Measurements from ENCODE around the gene CLDN1.

Gene CLDN1

DNA sequence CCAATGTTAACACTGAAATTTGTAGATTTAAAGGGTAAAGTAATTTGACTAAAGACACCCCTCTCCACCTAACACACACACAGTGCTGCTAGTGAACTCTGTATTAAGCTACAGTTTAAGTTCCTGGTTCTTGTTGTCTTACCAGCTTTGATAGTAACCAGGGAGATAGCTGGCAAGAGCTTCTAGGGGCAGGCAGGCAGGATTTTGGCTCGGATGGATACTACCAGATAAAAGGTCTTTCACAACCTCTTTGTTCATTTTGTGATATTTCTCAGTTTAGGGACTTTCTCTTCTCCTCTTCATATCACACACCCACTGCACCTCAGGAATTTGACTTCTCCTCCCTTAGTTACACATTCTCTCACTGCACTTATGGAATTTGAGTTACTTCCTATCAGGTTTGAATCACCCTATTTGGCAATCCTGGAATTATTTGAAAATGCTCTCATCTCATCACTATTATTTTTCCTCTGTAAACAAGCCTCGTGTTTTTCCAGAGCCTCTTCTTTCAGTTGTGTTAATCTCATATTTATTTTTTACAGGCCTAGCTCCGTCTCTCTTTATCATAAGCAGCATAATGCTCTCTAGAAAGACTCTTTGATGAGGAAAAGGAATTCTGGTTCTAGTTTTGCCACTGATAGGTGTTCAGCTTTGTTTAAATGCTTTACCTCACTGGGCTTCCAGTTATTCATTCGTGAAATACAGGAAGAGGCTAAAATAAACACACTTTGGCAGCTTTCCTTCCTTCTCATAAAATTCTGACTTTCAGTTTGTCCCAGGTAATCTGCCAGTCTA lies 23.0 kb upstream of the CLDN1 start:
- TF ChIP-seq TAF1 (IDR thresholded peaks at IDR 0.05; ENCODE audit: borderline replicate concordance, insufficient read depth, low read length) (no peak), FOXP2 (optimal IDR thresholded peaks at IDR 0.05; ENCODE audit: borderline replicate concordance, extremely low read depth, extremely low read length, insufficient read depth) (no peak), POLR2AphosphoS5 (IDR thresholded peaks at IDR 0.05; ENCODE audit: low read depth, low read length) (no peak), SIN3A (IDR thresholded peaks at IDR 0.05; ENCODE audit: borderline replicate concordance, insufficient read depth, low read length) (no peak)
- TF ChIP-seq, protein P1, sequence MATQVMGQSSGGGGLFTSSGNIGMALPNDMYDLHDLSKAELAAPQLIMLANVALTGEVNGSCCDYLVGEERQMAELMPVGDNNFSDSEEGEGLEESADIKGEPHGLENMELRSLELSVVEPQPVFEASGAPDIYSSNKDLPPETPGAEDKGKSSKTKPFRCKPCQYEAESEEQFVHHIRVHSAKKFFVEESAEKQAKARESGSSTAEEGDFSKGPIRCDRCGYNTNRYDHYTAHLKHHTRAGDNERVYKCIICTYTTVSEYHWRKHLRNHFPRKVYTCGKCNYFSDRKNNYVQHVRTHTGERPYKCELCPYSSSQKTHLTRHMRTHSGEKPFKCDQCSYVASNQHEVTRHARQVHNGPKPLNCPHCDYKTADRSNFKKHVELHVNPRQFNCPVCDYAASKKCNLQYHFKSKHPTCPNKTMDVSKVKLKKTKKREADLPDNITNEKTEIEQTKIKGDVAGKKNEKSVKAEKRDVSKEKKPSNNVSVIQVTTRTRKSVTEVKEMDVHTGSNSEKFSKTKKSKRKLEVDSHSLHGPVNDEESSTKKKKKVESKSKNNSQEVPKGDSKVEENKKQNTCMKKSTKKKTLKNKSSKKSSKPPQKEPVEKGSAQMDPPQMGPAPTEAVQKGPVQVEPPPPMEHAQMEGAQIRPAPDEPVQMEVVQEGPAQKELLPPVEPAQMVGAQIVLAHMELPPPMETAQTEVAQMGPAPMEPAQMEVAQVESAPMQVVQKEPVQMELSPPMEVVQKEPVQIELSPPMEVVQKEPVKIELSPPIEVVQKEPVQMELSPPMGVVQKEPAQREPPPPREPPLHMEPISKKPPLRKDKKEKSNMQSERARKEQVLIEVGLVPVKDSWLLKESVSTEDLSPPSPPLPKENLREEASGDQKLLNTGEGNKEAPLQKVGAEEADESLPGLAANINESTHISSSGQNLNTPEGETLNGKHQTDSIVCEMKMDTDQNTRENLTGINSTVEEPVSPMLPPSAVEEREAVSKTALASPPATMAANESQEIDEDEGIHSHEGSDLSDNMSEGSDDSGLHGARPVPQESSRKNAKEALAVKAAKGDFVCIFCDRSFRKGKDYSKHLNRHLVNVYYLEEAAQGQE (IDR thresholded peaks at IDR 0.05; ENCODE audit: insufficient read depth in 1 of 2, low read depth in 2 of 2, low read length in 2 of 2), result no peak

DNA sequence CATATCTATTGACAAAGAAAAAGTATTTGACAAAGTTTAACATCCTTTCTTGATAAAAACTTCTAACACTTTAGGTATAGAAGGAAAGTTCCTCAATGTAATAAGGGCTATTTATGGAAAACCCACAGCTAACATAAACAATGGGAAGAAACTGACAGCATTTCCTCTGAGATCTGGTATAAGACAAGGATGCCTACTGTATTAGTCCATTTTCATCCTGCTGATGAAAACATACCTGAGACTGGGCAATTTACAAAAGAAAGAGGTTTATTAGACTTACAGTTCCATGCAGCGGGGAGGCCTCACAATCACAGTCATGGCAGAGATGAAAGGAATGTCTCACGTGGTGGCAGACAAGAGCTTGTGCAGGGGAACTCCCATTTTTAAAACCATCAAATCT lies 17.8 kb upstream of the CLDN1 start:
- no peak for TF ChIP-seq POLR2AphosphoS5 (IDR thresholded peaks at IDR 0.05; ENCODE audit: low read depth, low read length)
- no peak for TF ChIP-seq SIN3A (IDR thresholded peaks at IDR 0.05; ENCODE audit: borderline replicate concordance, insufficient read depth, low read length)
- no peak for TF ChIP-seq TAF1 (IDR thresholded peaks at IDR 0.05; ENCODE audit: borderline replicate concordance, insufficient read depth, low read length)
- no peak for TF ChIP-seq FOXP2 (optimal IDR thresholded peaks at IDR 0.05; ENCODE audit: borderline replicate concordance, extremely low read depth, extremely low read length, insufficient read depth)
- TF ChIP-seq, protein P1 (IDR thresholded peaks at IDR 0.05; ENCODE audit: insufficient read depth in 1 of 2, low read depth in 2 of 2, low read length in 2 of 2), result no peak

DNA sequence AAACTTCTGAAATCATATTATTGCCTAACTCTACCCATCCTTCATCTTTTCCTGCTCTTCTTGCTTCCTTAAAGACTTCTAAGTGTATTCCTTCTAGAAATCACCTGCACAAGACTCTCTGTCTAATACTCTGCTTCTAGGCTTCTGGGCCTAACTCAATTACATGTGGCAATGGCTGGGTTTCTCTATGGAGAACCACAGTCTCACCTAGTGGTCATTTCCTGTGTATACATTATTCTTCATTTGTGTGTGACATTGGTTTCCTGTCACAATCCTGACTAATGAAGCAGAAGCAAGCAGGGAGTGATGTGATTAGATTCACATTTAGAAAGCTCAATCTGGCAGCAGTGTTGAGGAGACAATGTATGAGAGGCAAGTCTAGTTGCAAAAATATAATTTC lies 16.9 kb upstream of the CLDN1 start:
- TF ChIP-seq SIN3A (IDR thresholded peaks at IDR 0.05; ENCODE audit: borderline replicate concordance, insufficient read depth, low read length), result no peak
- no peak for TF ChIP-seq TAF1 (IDR thresholded peaks at IDR 0.05; ENCODE audit: borderline replicate concordance, insufficient read depth, low read length)

DNA sequence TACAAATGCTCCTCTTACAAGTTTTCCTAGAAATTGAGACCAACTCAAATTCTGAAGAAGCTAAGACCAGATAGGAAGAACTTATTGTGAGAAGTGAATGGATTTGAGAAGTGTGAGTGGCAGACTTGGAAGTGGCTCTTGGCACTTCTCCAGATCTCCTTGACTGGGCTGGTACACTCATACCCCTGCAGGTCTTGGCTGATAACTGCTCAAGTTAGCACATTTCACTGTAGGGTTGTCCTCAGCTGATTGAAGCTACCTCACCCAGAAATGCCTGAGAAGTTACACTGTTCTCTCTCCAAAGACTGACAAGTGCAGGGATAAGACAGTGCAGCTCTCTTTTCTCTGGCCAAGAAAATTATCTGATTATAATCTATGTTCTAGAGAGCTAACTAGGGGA lies 16.5 kb upstream of the CLDN1 start:
- TF ChIP-seq FOXP2 (optimal IDR thresholded peaks at IDR 0.05; ENCODE audit: borderline replicate concordance, extremely low read depth, extremely low read length, insufficient read depth) (no peak), SIN3A (IDR thresholded peaks at IDR 0.05; ENCODE audit: borderline replicate concordance, insufficient read depth, low read length) (no peak), TAF1 (IDR thresholded peaks at IDR 0.05; ENCODE audit: borderline replicate concordance, insufficient read depth, low read length) (no peak), POLR2AphosphoS5 (IDR thresholded peaks at IDR 0.05; ENCODE audit: low read depth, low read length) (no peak)
- TF ChIP-seq, protein P1 (IDR thresholded peaks at IDR 0.05; ENCODE audit: insufficient read depth in 1 of 2, low read depth in 2 of 2, low read length in 2 of 2), result no peak

DNA sequence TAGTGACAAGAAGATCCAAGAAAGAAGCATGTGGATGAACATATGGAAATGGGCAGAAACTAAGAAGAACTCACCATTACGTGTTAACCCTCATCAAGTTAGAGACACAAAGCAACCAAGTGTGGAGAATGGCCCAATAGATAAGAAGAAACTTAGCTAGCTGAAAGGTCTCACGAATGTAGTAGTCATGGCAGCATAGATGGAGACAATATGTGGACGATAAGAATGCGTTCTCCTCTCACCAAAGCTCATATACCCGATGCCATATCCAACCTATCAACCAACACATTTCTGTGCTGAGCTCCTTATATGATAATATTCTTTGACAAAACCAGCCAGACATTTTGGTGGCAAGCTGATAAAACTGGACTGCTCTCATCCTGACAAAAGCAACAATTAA lies 15.1 kb upstream of the CLDN1 start:
- TF ChIP-seq FOXP2 (optimal IDR thresholded peaks at IDR 0.05; ENCODE audit: borderline replicate concordance, extremely low read depth, extremely low read length, insufficient read depth), result no peak
- TF ChIP-seq TAF1 (IDR thresholded peaks at IDR 0.05; ENCODE audit: borderline replicate concordance, insufficient read depth, low read length), result no peak
- TF ChIP-seq POLR2AphosphoS5 (IDR thresholded peaks at IDR 0.05; ENCODE audit: low read depth, low read length), result no peak
- TF ChIP-seq SIN3A (IDR thresholded peaks at IDR 0.05; ENCODE audit: borderline replicate concordance, insufficient read depth, low read length), result no peak
- TF ChIP-seq, protein P1 (IDR thresholded peaks at IDR 0.05; ENCODE audit: insufficient read depth in 1 of 2, low read depth in 2 of 2, low read length in 2 of 2), result no peak

All from PFSK-1 (cell line).